Choroid plexus epithelial cell (primary cell): Measurements from ENCODE around the gene MARCO.
"Not testable (repeated sequence)": the region's sequence is repeated elsewhere in the genome, so short reads cannot be mapped to it uniquely, and the experiment has no call there.

Experiments used
- DNase-seq: peaks from one replicate; pipeline ENCODE4 v3.0.0-alpha.2; 2010; ENCODE audit warnings: low read depth
- H3K4me3 ChIP-seq: 2 replicates; pipeline ENCODE4 v1.5.1; 2011; ENCODE audit warnings: low read depth, mild to moderate bottlenecking, control low read depth, low read length, moderate library complexity
- TF ChIP-seq, protein P1 (sequence below): conservative IDR thresholded peaks from 2 replicates; pipeline ENCODE4 v1.5.1; 2011; ENCODE audit warnings: low read depth, mild to moderate bottlenecking, control low read depth, inconsistent platforms, low read length, moderate library complexity

The MARCO gene

DNA sequence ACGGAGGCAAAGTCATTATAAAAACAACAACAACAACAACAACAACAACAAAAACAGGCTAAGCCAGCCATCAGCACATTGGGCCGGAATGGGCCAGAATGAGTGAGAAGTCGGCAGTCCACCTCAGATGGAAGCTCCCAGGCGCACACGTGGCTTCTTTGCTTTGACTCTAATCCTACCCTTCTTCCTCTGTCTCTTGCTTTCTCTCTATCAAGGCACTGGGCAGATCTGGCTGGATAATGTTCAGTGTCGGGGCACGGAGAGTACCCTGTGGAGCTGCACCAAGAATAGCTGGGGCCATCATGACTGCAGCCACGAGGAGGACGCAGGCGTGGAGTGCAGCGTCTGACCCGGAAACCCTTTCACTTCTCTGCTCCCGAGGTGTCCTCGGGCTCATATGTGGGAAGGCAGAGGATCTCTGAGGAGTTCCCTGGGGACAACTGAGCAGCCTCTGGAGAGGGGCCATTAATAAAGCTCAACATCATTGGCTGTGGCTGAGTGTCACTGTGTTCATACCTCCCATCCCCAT, 52.2 kb downstream of the MARCO start:
- no peak overlapping the region for H3K4me3 ChIP-seq
- DNase-seq: no peak
- TF ChIP-seq, protein P1, sequence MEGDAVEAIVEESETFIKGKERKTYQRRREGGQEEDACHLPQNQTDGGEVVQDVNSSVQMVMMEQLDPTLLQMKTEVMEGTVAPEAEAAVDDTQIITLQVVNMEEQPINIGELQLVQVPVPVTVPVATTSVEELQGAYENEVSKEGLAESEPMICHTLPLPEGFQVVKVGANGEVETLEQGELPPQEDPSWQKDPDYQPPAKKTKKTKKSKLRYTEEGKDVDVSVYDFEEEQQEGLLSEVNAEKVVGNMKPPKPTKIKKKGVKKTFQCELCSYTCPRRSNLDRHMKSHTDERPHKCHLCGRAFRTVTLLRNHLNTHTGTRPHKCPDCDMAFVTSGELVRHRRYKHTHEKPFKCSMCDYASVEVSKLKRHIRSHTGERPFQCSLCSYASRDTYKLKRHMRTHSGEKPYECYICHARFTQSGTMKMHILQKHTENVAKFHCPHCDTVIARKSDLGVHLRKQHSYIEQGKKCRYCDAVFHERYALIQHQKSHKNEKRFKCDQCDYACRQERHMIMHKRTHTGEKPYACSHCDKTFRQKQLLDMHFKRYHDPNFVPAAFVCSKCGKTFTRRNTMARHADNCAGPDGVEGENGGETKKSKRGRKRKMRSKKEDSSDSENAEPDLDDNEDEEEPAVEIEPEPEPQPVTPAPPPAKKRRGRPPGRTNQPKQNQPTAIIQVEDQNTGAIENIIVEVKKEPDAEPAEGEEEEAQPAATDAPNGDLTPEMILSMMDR: no peak

DNA sequence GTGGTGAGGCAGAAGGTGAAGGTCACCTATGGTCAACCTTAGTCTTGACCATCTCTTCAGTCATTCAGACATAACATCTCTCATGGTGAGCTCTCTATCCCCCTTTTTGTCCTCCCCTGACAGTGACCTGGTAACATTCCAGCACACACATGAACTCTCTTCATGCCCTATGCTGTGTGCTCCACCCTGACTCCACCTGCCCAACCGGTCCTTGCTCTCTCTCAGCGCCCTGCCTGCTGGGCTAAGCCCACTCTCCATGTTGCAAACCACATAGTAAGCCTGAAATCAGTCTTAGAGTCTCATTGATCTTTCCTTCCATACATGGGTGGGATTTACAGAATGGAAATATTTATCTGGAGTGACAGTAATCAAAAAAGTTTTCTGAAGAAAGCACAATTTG, 52.8 kb downstream of the MARCO start:
- no peak overlapping the region for H3K4me3 ChIP-seq
- TF ChIP-seq, protein P1: no peak
- no peak for DNase-seq

DNA sequence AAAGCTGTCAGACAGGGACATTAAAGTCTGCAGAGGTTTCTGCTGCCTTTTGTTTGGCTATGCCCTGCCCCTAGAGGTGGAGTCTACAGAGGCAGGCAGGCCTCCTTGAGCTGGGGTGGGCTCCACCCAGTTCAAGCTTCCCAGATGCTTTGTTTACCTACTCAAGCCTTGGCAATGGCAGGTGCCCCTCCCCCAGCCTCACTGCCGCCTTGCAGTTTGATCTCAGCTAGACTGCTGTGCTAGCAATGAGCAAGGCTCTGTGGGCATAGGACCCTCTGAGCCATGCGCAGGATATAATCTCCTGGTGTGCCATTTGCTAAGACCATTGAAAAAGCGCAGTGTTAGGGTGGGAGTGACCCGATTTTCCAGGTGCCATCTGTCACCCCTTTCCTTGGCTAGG, 61.9 kb downstream of the MARCO start:
- not testable (repeated sequence) for H3K4me3 ChIP-seq, DNase-seq

DNA sequence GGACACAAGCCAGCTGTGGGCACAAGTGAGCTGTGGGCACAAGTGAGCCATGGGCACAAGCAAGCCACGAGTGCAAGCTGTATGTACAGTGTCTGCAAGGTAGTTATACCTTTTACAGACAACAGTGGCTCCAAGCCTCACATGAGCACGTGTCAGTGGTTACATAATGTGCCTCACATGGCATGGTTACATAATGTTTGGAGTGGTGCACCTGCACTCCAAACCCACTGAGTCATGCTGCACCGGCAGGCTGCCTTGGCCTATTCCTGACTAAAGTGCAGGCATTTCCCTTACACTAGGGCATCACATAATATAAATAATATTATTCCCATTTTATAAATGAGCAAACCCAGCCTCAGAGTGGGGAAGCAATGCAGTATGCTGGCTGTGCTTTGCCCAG, 62.6 kb downstream of the MARCO start:
- no peak overlapping the region for H3K4me3 ChIP-seq
- no peak for DNase-seq
- TF ChIP-seq, protein P1: no peak

DNA sequence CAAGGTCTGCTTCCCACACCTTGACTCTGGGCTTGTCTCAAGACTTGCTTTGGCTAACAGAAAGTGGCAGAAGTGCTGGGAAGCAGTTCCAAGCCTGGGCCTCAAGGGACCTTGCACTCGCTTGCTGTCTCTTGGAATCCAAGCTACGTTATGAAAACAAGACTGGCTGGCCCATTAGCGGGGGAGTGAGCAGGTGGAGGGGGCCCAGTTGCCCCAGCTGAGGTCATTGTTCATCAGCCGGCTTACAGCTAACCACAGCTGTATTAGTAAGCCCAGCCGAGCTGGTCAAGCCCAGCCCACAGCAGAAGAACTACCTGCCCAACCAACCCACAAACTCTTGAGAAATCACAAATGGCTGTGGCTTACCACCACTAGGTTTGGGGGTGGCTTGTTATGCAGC, 63.1 kb downstream of the MARCO start:
- no peak for DNase-seq
- H3K4me3 ChIP-seq: no peak overlapping the region
- TF ChIP-seq, protein P1: no peak

DNA sequence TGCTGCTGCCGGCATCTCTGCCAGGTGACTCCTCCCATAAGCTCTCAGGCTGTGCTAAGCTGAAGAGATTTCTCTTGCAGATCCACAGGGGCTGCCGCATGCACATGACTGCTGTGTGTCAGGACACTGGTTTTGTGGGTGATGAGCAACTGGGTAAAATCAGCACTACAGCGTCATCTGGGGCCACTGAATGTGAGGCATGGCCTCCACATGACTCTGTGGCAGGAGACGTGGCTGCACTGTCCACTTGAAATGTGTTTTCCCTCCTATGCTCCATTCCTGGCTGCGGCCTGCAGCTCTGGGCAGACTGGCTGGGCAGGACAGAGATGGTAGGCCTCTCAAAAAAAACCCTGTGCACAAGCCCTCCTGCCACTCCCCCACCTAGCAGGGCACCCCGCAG, 63.6 kb downstream of the MARCO start:
- DNase-seq: no peak
- no peak overlapping the region for H3K4me3 ChIP-seq
- TF ChIP-seq, protein P1: no peak

DNA sequence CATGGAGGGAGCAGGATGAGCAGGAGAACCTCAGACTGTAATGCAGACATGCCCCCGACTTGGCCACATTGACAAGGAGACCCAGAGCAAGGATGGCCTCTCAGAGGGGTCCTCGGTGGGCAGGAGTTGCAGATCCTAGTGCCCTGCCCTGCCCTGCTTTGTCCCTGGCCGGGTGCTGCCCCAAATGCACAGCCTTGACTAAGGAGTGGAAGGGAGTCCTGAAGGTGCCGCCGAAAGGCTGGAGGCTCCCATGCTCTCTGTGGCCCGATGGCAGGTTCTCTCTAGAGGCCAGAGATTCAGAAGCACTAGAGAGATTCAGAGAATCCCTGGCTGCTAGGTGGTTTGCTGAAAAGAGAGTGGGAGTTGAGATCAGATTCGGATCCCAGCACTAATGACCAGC, 64.4 kb downstream of the MARCO start:
- TF ChIP-seq, protein P1: no peak
- no peak overlapping the region for H3K4me3 ChIP-seq
- DNase-seq: no peak
